Neural progenitor cell (in vitro differentiated cells): ENCODE measurements around the gene SYT6.

Source experiments
- CTCF ChIP-seq: fragments of 200-600 bp; sonication (generic); IDR thresholded peaks from 2 replicates; pipeline ENCODE4 v1.5.1; 2017; ENCODE audit warnings: antibody characterized with exemption, mild to moderate bottlenecking
- EZH2 ChIP-seq: fragments of 200-600 bp; sonication (generic); IDR thresholded peaks from 2 replicates; pipeline ENCODE4 v1.6.1; 2017; ENCODE audit warnings: antibody characterized with exemption, mild to moderate bottlenecking, moderate library complexity
- EZH2phosphoT487 ChIP-seq: fragments of 200-600 bp; sonication (generic); IDR thresholded peaks from 2 replicates; pipeline ENCODE4 v1.6.1; 2017; ENCODE audit warnings: antibody characterized with exemption

GRCh38 chr1:114155706-114156105, 2.0 kb upstream of the SYT6 start:
- TF ChIP-seq EZH2phosphoT487 (no peak), EZH2 (no peak), CTCF (no peak)
